H1 (cell line): ENCODE data around the gene FIG4. TPM values are rescaled to one million over a fixed set of nuclear protein-coding genes. Genes with fewer than 3 reads are reported as not detected.

Source experiments
- PHF8 ChIP-seq: fragments of 200-600 bp; sonication (generic); conservative IDR thresholded peaks from 2 replicates; pipeline ENCODE4 v1.7.1; 2012; ENCODE audit warnings: low read depth, mild to moderate bottlenecking, inconsistent platforms, low read length, moderate library complexity
- RFX5 ChIP-seq: IDR thresholded peaks from 2 replicates; pipeline ENCODE4 v1.6.1; 2011; ENCODE audit warnings: low read depth, low read length, improper control_type of control experiment, borderline replicate concordance
- SIN3A ChIP-seq, 2 experiments: IDR thresholded peaks in 1 of 2; conservative IDR thresholded peaks in 1 of 2; 2 replicates each; pipeline ENCODE4 v1.6.1; 2011 to 2012; ENCODE audit warnings: low read length in 2 of 2, improper control_type of control experiment in 1 of 2, low read depth in 1 of 2, mild to moderate bottlenecking in 1 of 2
- SIX5 ChIP-seq: IDR thresholded peaks from 2 replicates; pipeline ENCODE4 v1.6.1; 2011; ENCODE audit warnings: mild to moderate bottlenecking, low read depth, low read length
- polyA plus RNA-seq, 7 experiments: library from polyadenylated mRNA; depleted of rRNA in 3 of 7; stranded (reverse) in 5 of 7; unstranded in 2 of 7; fragments of >200 nt in 5 of 7; fragments of 200-250 nt in 2 of 7; gene quantifications; 1 replicate in 5 of 7; 2 replicates in 1 of 7; 4 replicates in 1 of 7; pipeline versions ENCODE4 v1.2.1 to v1.2.3, GENCODE V29; 2011 to 2013; ENCODE audit warnings: missing spikeins in 2 of 7, mixed read lengths in 2 of 7
- total RNA-seq: library from RNA; stranded (reverse); fragmentation: NEBNext Ultra II Directional; extraction: Animal tissue kit (Norgen Biotek cat#: 25700); gene quantifications from 2 replicates; pipeline ENCODE4 v1.2.1, GENCODE V29; 2021
- TF ChIP-seq, protein P1 (sequence below): IDR thresholded peaks from 2 replicates; pipeline ENCODE4 v1.6.1; 2011; ENCODE audit warnings: low read length, improper control_type of control experiment
- TF ChIP-seq, protein P2 (sequence below): IDR thresholded peaks from 2 replicates; pipeline ENCODE4 v1.6.1; 2012; ENCODE audit warnings: low read length, inconsistent platforms

FIG4 gene
- total and polyA plus RNA-seq, 2 of the 8 experiments (the other 6 are each of a cell fraction or from before 2014, with no cell fraction given), result 11.8 to 21.9 TPM

DNA sequence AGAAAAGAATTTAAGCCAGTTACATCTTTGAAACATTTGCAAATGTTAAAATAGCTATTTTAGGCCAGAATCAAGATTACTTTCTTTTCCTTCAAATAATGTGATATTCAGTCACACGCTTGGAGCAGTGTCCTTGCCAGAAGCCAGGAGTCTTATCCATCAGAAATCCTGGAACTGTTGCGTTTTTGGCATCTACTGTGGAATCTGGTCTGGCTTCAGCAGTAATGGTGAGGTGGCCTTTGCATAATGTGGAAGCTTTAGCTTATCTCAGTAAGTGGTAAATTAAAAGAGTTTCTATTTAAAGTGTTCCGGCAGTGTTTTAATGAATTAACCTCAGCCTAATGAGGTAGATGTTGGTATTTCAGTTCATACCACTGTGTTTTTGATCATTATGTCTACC is 97.6 kb downstream of the FIG4 start (continued):
- no peak for TF ChIP-seq SIN3A (conservative IDR thresholded peaks at IDR 0.05 in 1 of 2, IDR thresholded peaks at IDR 0.05 in 1 of 2; ENCODE audit: low read depth in 1 of 2, low read length in 2 of 2)
- TF ChIP-seq, protein P1, sequence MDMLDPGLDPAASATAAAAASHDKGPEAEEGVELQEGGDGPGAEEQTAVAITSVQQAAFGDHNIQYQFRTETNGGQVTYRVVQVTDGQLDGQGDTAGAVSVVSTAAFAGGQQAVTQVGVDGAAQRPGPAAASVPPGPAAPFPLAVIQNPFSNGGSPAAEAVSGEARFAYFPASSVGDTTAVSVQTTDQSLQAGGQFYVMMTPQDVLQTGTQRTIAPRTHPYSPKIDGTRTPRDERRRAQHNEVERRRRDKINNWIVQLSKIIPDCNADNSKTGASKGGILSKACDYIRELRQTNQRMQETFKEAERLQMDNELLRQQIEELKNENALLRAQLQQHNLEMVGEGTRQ, result no peak
- no peak for TF ChIP-seq SIX5
- TF ChIP-seq, protein P2, sequence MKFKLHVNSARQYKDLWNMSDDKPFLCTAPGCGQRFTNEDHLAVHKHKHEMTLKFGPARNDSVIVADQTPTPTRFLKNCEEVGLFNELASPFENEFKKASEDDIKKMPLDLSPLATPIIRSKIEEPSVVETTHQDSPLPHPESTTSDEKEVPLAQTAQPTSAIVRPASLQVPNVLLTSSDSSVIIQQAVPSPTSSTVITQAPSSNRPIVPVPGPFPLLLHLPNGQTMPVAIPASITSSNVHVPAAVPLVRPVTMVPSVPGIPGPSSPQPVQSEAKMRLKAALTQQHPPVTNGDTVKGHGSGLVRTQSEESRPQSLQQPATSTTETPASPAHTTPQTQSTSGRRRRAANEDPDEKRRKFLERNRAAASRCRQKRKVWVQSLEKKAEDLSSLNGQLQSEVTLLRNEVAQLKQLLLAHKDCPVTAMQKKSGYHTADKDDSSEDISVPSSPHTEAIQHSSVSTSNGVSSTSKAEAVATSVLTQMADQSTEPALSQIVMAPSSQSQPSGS, result no peak
- TF ChIP-seq PHF8, result no peak
- TF ChIP-seq RFX5, result no peak
